ENCODE results near the gene DEGS2.

Gene DEGS2

GRCh38 chr14:100130521-100130920 lies 28.9 kb downstream of the DEGS2 start:
- H3K4me2 ChIP-seq (ENCODE audit: insufficient read depth, low read length), result no peak overlapping the region
- H3K27ac ChIP-seq (ENCODE audit: low read length), result peak overlapping the region; percentile 45
- H2AFZ ChIP-seq (ENCODE audit: low read depth, low read length), result no peak overlapping the region
- peaks cover 26% of the 10 kb centered on the region for H3K79me2 ChIP-seq (ENCODE audit: insufficient read depth, low read length)
- peaks cover 99% of the 10 kb centered on the region for H3K36me3 ChIP-seq (ENCODE audit: insufficient read depth, low read length)
- H3K4me3 ChIP-seq (ENCODE audit: low read depth in 1 of 2, low read length in 2 of 2), result no peak overlapping the region
- no peaks in the 10 kb centered on the region for H3K27me3 ChIP-seq (ENCODE audit: insufficient read depth, low read length, poor library complexity)
- H3K9ac ChIP-seq (ENCODE audit: low read depth, low read length), result no peak overlapping the region
- TF ChIP-seq, protein P1, sequence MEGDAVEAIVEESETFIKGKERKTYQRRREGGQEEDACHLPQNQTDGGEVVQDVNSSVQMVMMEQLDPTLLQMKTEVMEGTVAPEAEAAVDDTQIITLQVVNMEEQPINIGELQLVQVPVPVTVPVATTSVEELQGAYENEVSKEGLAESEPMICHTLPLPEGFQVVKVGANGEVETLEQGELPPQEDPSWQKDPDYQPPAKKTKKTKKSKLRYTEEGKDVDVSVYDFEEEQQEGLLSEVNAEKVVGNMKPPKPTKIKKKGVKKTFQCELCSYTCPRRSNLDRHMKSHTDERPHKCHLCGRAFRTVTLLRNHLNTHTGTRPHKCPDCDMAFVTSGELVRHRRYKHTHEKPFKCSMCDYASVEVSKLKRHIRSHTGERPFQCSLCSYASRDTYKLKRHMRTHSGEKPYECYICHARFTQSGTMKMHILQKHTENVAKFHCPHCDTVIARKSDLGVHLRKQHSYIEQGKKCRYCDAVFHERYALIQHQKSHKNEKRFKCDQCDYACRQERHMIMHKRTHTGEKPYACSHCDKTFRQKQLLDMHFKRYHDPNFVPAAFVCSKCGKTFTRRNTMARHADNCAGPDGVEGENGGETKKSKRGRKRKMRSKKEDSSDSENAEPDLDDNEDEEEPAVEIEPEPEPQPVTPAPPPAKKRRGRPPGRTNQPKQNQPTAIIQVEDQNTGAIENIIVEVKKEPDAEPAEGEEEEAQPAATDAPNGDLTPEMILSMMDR (IDR thresholded peaks at IDR 0.05; ENCODE audit: borderline replicate concordance, extremely low read depth, low read length, poor library complexity, severe bottlenecking), result no peak
- no peak for TF ChIP-seq EZH2 (IDR thresholded peaks at IDR 0.05; ENCODE audit: borderline replicate concordance, low read depth, low read length, severe bottlenecking)
- ATAC-seq (ENCODE audit: insufficient read depth, low read depth) (no peak), DNase-seq (no peak)
- H4K20me1 ChIP-seq (ENCODE audit: insufficient read depth, low read length), result peaks cover 76% of the 10 kb centered on the region
- H3K9me3 ChIP-seq (ENCODE audit: insufficient read depth, low read length, severe bottlenecking), result no peaks in the 10 kb centered on the region
- no peaks in the 10 kb centered on the region for H3K4me1 ChIP-seq (ENCODE audit: insufficient read depth, low read length)

DNA sequence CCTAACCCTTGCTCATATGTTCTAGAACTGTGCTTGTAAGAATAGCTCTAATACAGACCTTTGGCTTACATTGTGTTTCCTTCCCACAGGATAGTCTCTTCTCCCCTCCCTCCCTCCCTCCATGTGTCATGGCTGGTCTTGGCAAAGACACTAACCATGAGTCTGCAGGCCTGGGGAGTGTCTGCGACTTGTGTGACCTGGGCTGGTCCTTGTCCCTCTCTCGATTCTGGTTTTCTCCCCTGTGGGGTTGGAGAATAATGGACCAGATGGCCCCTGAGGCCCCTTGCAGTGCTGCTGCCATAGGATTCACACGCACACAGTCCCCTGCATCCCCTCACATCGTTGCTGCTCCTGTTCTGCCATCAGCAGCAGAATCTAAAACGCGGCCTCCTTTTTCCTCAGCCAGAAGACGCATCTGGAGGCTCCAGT lies 30.3 kb downstream of the DEGS2 start:
- Histone ChIP-seq H3K79me2 (ENCODE audit: insufficient read depth, low read length) (peaks cover 33% of the 10 kb centered on the region), H3K27me3 (ENCODE audit: insufficient read depth, low read length, poor library complexity) (no peaks in the 10 kb centered on the region), H3K4me1 (ENCODE audit: insufficient read depth, low read length) (no peaks in the 10 kb centered on the region), H3K4me3 (ENCODE audit: low read depth in 1 of 2, low read length in 2 of 2) (no peak overlapping the region), H2AFZ (ENCODE audit: low read depth, low read length) (no peak overlapping the region), H4K20me1 (ENCODE audit: insufficient read depth, low read length) (peaks cover 77% of the 10 kb centered on the region), H3K36me3 (ENCODE audit: insufficient read depth, low read length) (peaks cover 99% of the 10 kb centered on the region), H3K4me2 (ENCODE audit: insufficient read depth, low read length) (no peak overlapping the region), H3K9me3 (ENCODE audit: insufficient read depth, low read length, severe bottlenecking) (no peaks in the 10 kb centered on the region), H3K9ac (ENCODE audit: low read depth, low read length) (no peak overlapping the region), H3K27ac (ENCODE audit: low read length) (no peak overlapping the region)
- TF ChIP-seq, protein P1 (IDR thresholded peaks at IDR 0.05; ENCODE audit: borderline replicate concordance, extremely low read depth, low read length, poor library complexity, severe bottlenecking), result no peak
- no peak for TF ChIP-seq EZH2 (IDR thresholded peaks at IDR 0.05; ENCODE audit: borderline replicate concordance, low read depth, low read length, severe bottlenecking)
- no peak for ATAC-seq (ENCODE audit: insufficient read depth, low read depth)
- DNase-seq, result no peak

- H4K20me1 ChIP-seq (ENCODE audit: insufficient read depth, low read length), result peaks cover 80% of the 10 kb centered on the region
- H3K36me3 ChIP-seq (ENCODE audit: insufficient read depth, low read length), result peaks cover 99% of the 10 kb centered on the region
- no peak overlapping the region for H3K4me2 ChIP-seq (ENCODE audit: insufficient read depth, low read length)
- no peak overlapping the region for H2AFZ ChIP-seq (ENCODE audit: low read depth, low read length)
- peaks cover 37% of the 10 kb centered on the region for H3K79me2 ChIP-seq (ENCODE audit: insufficient read depth, low read length)
- H3K9ac ChIP-seq (ENCODE audit: low read depth, low read length), result no peak overlapping the region
- ATAC-seq (ENCODE audit: insufficient read depth, low read depth), result no peak
- no peaks in the 10 kb centered on the region for H3K4me1 ChIP-seq (ENCODE audit: insufficient read depth, low read length)
- no peaks in the 10 kb centered on the region for H3K9me3 ChIP-seq (ENCODE audit: insufficient read depth, low read length, severe bottlenecking)
- no peak overlapping the region for H3K27ac ChIP-seq (ENCODE audit: low read length)
- no peaks in the 10 kb centered on the region for H3K27me3 ChIP-seq (ENCODE audit: insufficient read depth, low read length, poor library complexity)
- H3K4me3 ChIP-seq (ENCODE audit: low read depth in 1 of 2, low read length in 2 of 2), result no peak overlapping the region
- no peak for DNase-seq
- TF ChIP-seq, protein P1 (IDR thresholded peaks at IDR 0.05; ENCODE audit: borderline replicate concordance, extremely low read depth, low read length, poor library complexity, severe bottlenecking), result no peak
- no peak for TF ChIP-seq EZH2 (IDR thresholded peaks at IDR 0.05; ENCODE audit: borderline replicate concordance, low read depth, low read length, severe bottlenecking)
Observed at GRCh38 chr14:100128688-100129087, 30.8 kb downstream of the DEGS2 start.
